Measurements from ENCODE around the gene OR12D2. TPM values are rescaled to one million over a fixed set of nuclear protein-coding genes. Genes with fewer than 3 reads are reported as not detected.
"Not testable (repeated sequence)": the region's sequence is repeated elsewhere in the genome, so short reads cannot be mapped to it uniquely, and the experiment has no call there.

OR12D2 gene
- total RNA-seq, 2 donors from 2014 or later: not detected

GRCh38 chr6:29426654-29427053 is 31.2 kb downstream of the OR12D2 start:
- Histone ChIP-seq H3K4me3 (no peak overlapping the region), H3K27ac (no peak overlapping the region), H3K9me3 (no peaks in the 10 kb centered on the region), H3K36me3 (replicated peaks in 1 of 2; ENCODE audit: insufficient read depth in 1 of 2, low read depth in 2 of 2) (no peaks in the 10 kb centered on the region), H3K4me1 (no peaks in the 10 kb centered on the region), H3K27me3 (no peaks in the 10 kb centered on the region)
- intact Hi-C loops (cut with DNase I): no loop called here
- ATAC-seq (no peak), DNase-seq (no peak)
- 73% methylated on average over 3 of the region's 3 CpGs for WGBS, 2 donors
- no peak for TF ChIP-seq POLR2A (IDR thresholded peaks at IDR 0.05)
- TF ChIP-seq CTCF (IDR thresholded peaks at IDR 0.05): no peak

GRCh38 chr6:29436730-29437129 is 41.3 kb downstream of the OR12D2 start:
- H3K4me1 ChIP-seq; H3K27ac ChIP-seq; H3K4me3 ChIP-seq; H3K36me3 ChIP-seq (replicated peaks in 1 of 2; ENCODE audit: insufficient read depth in 1 of 2, low read depth in 2 of 2); intact Hi-C loops (cut with DNase I); H3K27me3 ChIP-seq; H3K9me3 ChIP-seq; DNase-seq; ATAC-seq: not testable (repeated sequence)
- WGBS, 2 donors: 75% methylated on average over 18 of the region's 18 CpGs

GRCh38 chr6:29439006-29439405 is 43.6 kb downstream of the OR12D2 start, which contains the start of gene OR10C1:
TSS of gene OR10C1 (plus strand) at chr6:29439306. CDS start at chr6:29440016, 710 bp downstream.
- Histone ChIP-seq H3K4me1 (no peaks in the 10 kb centered on the region), H3K36me3 (replicated peaks in 1 of 2; ENCODE audit: insufficient read depth in 1 of 2, low read depth in 2 of 2) (no peaks in the 10 kb centered on the region), H3K9me3 (no peaks in the 10 kb centered on the region), H3K27me3 (no peaks in the 10 kb centered on the region), H3K27ac (no peak within 1 kb of the TSS), H3K4me3 (no peak within 1 kb of the TSS)
- no peak for DNase-seq
- no peak for ATAC-seq
- TF ChIP-seq POLR2A (IDR thresholded peaks at IDR 0.05): no peak
- no peak for TF ChIP-seq CTCF (IDR thresholded peaks at IDR 0.05)
- intact Hi-C loops (cut with DNase I): no loop called here

GRCh38 chr6:29442719-29443118 is 47.3 kb downstream of the OR12D2 start:
- WGBS, 2 donors: 89 to 91% methylated on average over 1 of the region's 1 CpG
- H3K4me1 ChIP-seq: no peaks in the 10 kb centered on the region
- no peak overlapping the region for H3K27ac ChIP-seq
- DNase-seq: no peak
- H3K9me3 ChIP-seq: no peaks in the 10 kb centered on the region
- no peak for ATAC-seq
- TF ChIP-seq POLR2A (IDR thresholded peaks at IDR 0.05) (no peak), CTCF (IDR thresholded peaks at IDR 0.05) (no peak)
- intact Hi-C loops (cut with DNase I): no loop called here
- no peak overlapping the region for H3K4me3 ChIP-seq
- no peaks in the 10 kb centered on the region for H3K36me3 ChIP-seq (replicated peaks in 1 of 2; ENCODE audit: insufficient read depth in 1 of 2, low read depth in 2 of 2)
- H3K27me3 ChIP-seq: no peaks in the 10 kb centered on the region

GRCh38 chr6:29444031-29444430 is 48.6 kb downstream of the OR12D2 start:
- H3K4me1 ChIP-seq; ATAC-seq; H3K36me3 ChIP-seq (replicated peaks in 1 of 2; ENCODE audit: insufficient read depth in 1 of 2, low read depth in 2 of 2); H3K9me3 ChIP-seq; H3K27ac ChIP-seq; DNase-seq; H3K27me3 ChIP-seq; H3K4me3 ChIP-seq; intact Hi-C loops (cut with DNase I): not testable (repeated sequence)
- WGBS, 2 donors: 75 to 76% methylated on average over 1 of the region's 1 CpG

Other genes with a start within 250 kb of the OR12D2 start
- not detected for gene OR2J2, start 224.7 kb upstream of the OR12D2 start, total RNA-seq
- gene OR14J1, start 93.9 kb upstream of the OR12D2 start, total RNA-seq: not detected
- gene OR5V1, start 26.8 kb upstream of the OR12D2 start, total RNA-seq: not detected
- gene OR12D3, start 20.3 kb upstream of the OR12D2 start, total RNA-seq: not detected
- gene OR12D1, start 19.3 kb downstream of the OR12D2 start, total RNA-seq: not detected
- gene OR10C1, start 43.7 kb downstream of the OR12D2 start, total RNA-seq: not detected
- not detected for gene OR11A1, start 61.4 kb downstream of the OR12D2 start, total RNA-seq
- gene OR2H1, start 61.5 kb downstream of the OR12D2 start, total RNA-seq: not detected
- not detected for gene MAS1L, start 92.3 kb downstream of the OR12D2 start, total RNA-seq
- gene UBD, start 164.1 kb downstream of the OR12D2 start, total RNA-seq: 10 to 100 TPM in 1 of 2 donors, 1 to 10 TPM in 1; 9.9 to 10.1 TPM
- not detected for gene OR2H2, start 189.5 kb downstream of the OR12D2 start, total RNA-seq
- 10 to 100 TPM; 23.7 to 31.9 TPM for gene GABBR1, start 237.6 kb downstream of the OR12D2 start, total RNA-seq

All from body of pancreas (tissue), 4 donors.